ENCODE data around the gene COL27A1.

DNA sequence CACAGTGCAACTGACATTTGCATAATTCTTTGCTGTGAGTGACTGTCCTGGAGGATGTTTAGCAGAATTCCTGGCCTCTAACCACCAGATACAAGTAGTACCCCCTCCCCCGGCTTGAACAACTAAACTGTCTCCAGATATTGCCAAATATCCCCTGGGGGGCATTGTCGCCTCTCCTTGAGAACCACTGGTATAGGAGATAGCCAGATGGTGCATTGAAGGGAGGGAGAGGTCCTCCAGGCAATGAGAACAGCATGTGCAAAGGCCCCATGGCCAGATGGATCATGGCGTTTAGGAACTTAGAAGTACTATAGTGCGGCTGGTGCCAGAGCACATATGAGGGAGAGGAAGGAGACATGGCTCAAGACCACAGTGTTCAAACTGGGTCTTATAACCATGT lies 148.6 kb downstream of the COL27A1 start:
- TF ChIP-seq NANOG (IDR thresholded peaks at IDR 0.05; ENCODE audit: borderline replicate concordance) (no peak), POLR2AphosphoS5 (IDR thresholded peaks at IDR 0.05; ENCODE audit: low read depth) (no peak), STAT1 (IDR thresholded peaks at IDR 0.05; ENCODE audit: unreplicated experiment) (no peak), EZH2 (IDR thresholded peaks at IDR 0.05; ENCODE audit: low read depth, unreplicated experiment) (no peak), JUNB (IDR thresholded peaks at IDR 0.05; ENCODE audit: unreplicated experiment) (no peak), EZH2phosphoT487 (IDR thresholded peaks at IDR 0.05; ENCODE audit: unreplicated experiment) (no peak), ZNF114 (CRISPR knock-in tag; IDR thresholded peaks at IDR 0.05) (no peak), CREB1 (CRISPR knock-in tag; IDR thresholded peaks at IDR 0.05; ENCODE audit: low read depth) (no peak), ETS1 (IDR thresholded peaks at IDR 0.05) (no peak), ZNF331 (CRISPR knock-in tag; IDR thresholded peaks at IDR 0.05; ENCODE audit: low read depth) (no peak)
- TF ChIP-seq, protein P1, sequence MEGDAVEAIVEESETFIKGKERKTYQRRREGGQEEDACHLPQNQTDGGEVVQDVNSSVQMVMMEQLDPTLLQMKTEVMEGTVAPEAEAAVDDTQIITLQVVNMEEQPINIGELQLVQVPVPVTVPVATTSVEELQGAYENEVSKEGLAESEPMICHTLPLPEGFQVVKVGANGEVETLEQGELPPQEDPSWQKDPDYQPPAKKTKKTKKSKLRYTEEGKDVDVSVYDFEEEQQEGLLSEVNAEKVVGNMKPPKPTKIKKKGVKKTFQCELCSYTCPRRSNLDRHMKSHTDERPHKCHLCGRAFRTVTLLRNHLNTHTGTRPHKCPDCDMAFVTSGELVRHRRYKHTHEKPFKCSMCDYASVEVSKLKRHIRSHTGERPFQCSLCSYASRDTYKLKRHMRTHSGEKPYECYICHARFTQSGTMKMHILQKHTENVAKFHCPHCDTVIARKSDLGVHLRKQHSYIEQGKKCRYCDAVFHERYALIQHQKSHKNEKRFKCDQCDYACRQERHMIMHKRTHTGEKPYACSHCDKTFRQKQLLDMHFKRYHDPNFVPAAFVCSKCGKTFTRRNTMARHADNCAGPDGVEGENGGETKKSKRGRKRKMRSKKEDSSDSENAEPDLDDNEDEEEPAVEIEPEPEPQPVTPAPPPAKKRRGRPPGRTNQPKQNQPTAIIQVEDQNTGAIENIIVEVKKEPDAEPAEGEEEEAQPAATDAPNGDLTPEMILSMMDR (conservative IDR thresholded peaks at IDR 0.05; ENCODE audit: low read depth in 2 of 2): no peak
- TF ChIP-seq, protein P2, sequence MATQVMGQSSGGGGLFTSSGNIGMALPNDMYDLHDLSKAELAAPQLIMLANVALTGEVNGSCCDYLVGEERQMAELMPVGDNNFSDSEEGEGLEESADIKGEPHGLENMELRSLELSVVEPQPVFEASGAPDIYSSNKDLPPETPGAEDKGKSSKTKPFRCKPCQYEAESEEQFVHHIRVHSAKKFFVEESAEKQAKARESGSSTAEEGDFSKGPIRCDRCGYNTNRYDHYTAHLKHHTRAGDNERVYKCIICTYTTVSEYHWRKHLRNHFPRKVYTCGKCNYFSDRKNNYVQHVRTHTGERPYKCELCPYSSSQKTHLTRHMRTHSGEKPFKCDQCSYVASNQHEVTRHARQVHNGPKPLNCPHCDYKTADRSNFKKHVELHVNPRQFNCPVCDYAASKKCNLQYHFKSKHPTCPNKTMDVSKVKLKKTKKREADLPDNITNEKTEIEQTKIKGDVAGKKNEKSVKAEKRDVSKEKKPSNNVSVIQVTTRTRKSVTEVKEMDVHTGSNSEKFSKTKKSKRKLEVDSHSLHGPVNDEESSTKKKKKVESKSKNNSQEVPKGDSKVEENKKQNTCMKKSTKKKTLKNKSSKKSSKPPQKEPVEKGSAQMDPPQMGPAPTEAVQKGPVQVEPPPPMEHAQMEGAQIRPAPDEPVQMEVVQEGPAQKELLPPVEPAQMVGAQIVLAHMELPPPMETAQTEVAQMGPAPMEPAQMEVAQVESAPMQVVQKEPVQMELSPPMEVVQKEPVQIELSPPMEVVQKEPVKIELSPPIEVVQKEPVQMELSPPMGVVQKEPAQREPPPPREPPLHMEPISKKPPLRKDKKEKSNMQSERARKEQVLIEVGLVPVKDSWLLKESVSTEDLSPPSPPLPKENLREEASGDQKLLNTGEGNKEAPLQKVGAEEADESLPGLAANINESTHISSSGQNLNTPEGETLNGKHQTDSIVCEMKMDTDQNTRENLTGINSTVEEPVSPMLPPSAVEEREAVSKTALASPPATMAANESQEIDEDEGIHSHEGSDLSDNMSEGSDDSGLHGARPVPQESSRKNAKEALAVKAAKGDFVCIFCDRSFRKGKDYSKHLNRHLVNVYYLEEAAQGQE (IDR thresholded peaks at IDR 0.05; ENCODE audit: unreplicated experiment): no peak

Measured in GM23338 (cell line).